SK-N-MC (cell line): ENCODE results near the gene PLPPR4.

Experiments used
- DNase-seq: peaks from one replicate; pipeline ENCODE4 v3.0.0-alpha.2; 2011; ENCODE audit warnings: low read depth, low spot score
- H3K27ac ChIP-seq: fragments of 200-600 bp; sonication (generic); 2 replicates; pipeline ENCODE4 v1.5.1; 2016; ENCODE audit warnings: mixed run types
- H3K36me3 ChIP-seq: fragments of 200-600 bp; sonication (generic); 2 replicates; pipeline ENCODE4 v1.6.1; 2017; ENCODE audit warnings: antibody characterized with exemption, low read length, mixed read lengths; ENCODE audit not compliant: insufficient read depth
- H3K4me3 ChIP-seq: fragments of 200-600 bp; sonication (generic); 2 replicates; pipeline ENCODE4 v1.5.1; 2016
- H3K9ac ChIP-seq: fragments of 200-600 bp; sonication (generic); 2 replicates; pipeline ENCODE4 v1.8.0; 2017; ENCODE audit warnings: mixed run types, mixed read lengths; ENCODE audit not compliant: insufficient read length
- H3K9me3 ChIP-seq: fragments of 200-600 bp; sonication (generic); 2 replicates; pipeline ENCODE4 v1.6.1; 2017; ENCODE audit warnings: low read depth, mild to moderate bottlenecking, antibody characterized with exemption, low read length, moderate library complexity, mixed read lengths
- EZH2 ChIP-seq: fragments of 200-600 bp; sonication (generic); IDR thresholded peaks from one replicate; pipeline ENCODE4 v1.6.1; 2017; ENCODE audit warnings: antibody characterized with exemption
- FOXP2 ChIP-seq: optimal IDR thresholded peaks from 2 replicates; pipeline ENCODE3; 2011; ENCODE audit warnings: mild to moderate bottlenecking, moderate library complexity; ENCODE audit not compliant: insufficient read depth; ENCODE audit errors: extremely low read length, control extremely low read depth
- POLR2AphosphoS5 ChIP-seq: IDR thresholded peaks from 2 replicates; pipeline ENCODE4 v1.6.1; 2012; ENCODE audit warnings: mild to moderate bottlenecking, low read depth, low read length, borderline replicate concordance

Gene PLPPR4

DNA sequence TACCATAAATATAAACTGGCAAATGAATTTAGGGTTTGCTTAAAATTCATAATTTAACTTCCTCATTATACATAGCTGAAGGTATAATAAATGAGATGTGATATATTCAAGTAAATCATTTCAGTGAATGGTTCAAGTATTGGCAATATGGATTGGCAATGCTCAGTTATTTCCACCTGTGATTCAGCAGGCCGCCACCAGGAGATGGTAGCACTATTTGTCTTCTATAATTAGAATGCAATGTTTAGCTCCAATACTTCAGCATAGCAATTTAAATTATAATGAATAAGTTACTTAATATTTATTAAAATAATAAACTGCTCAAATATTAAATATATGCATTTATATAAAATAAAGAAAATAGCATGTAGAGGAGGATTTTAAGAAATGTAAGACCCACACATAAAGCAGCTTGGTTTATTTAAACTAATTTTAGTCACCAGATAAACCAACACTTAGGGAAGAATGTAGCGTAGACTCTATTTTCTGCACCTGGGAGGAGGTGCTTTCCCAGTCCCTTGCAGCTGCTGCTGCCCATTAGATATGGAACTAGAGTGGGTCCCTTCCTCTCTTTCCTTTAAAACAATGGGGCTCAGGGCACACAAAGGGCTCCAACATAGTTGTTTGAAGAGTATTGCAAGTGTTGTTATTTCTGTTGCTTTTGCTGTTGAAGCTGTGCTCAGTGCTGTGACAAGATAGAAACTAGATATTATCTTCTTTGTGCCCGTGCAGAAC lies 62.1 kb downstream of the PLPPR4 start:
- no peak overlapping the region for H3K4me3 ChIP-seq
- no peaks in the 10 kb centered on the region for H3K36me3 ChIP-seq
- no peaks in the 10 kb centered on the region for H3K9me3 ChIP-seq
- no peak overlapping the region for H3K27ac ChIP-seq
- H3K9ac ChIP-seq, result no peak overlapping the region
- TF ChIP-seq EZH2, result no peak
- no peak for TF ChIP-seq FOXP2
- TF ChIP-seq POLR2AphosphoS5, result no peak
- DNase-seq, result no peak

DNA sequence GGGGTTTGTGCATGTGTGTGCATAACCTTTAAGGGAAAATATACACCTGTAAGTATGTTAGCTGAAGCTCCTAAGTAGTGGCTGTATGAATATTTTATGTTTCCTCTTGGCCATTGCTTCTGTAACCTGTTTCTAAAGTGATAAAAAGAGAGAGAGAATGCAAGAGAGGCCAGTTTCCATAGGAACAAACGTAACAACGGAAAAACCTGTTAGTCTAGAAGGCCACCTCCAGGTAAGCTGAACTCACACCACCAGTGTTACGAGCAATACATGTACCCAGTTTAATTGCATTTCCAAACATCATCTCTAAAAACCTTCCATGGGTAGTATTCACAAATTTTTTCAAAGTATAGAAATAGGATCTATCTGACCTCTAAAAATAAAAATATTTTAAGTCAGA lies 63.1 kb downstream of the PLPPR4 start:
- TF ChIP-seq EZH2 (no peak), FOXP2 (no peak), POLR2AphosphoS5 (no peak)

GRCh38 chr1:99328171-99328570 lies 63.9 kb downstream of the PLPPR4 start:
- DNase-seq, result no peak
- Histone ChIP-seq H3K9ac (no peak overlapping the region), H3K27ac (no peak overlapping the region), H3K36me3 (no peaks in the 10 kb centered on the region), H3K9me3 (no peaks in the 10 kb centered on the region), H3K4me3 (no peak overlapping the region)
- TF ChIP-seq FOXP2, result no peak
- no peak for TF ChIP-seq POLR2AphosphoS5
- no peak for TF ChIP-seq EZH2

More for the DNA sequence above, 63.1 kb downstream of the PLPPR4 start:
- no peak overlapping the region for H3K9ac ChIP-seq
- H3K27ac ChIP-seq, result no peak overlapping the region
- no peak overlapping the region for H3K4me3 ChIP-seq
- no peak for DNase-seq
- H3K36me3 ChIP-seq, result no peaks in the 10 kb centered on the region
- no peaks in the 10 kb centered on the region for H3K9me3 ChIP-seq

DNA sequence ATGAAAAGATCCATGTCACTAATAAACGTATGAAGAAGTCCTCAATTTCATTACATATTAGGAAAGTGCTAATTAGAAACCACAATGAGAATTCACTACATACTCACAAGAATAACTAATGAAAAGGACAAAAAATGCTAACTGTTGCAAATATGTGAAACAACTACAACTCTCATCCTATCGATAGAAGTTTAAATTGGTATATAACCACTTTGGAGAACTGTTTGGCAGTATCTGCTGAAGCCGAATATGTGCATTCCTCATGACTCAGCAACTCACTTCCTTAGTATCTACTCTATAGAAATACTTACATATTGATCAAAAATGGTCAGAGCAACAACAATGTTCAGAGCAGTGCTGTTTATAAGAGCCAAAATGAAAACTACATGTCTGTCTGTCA lies 66.8 kb downstream of the PLPPR4 start:
- no peaks in the 10 kb centered on the region for H3K9me3 ChIP-seq
- no peaks in the 10 kb centered on the region for H3K36me3 ChIP-seq
- no peak overlapping the region for H3K9ac ChIP-seq
- no peak for TF ChIP-seq POLR2AphosphoS5
- TF ChIP-seq EZH2, result no peak
- no peak for TF ChIP-seq FOXP2
- DNase-seq, result no peak
- no peak overlapping the region for H3K27ac ChIP-seq
- H3K4me3 ChIP-seq, result no peak overlapping the region

DNA sequence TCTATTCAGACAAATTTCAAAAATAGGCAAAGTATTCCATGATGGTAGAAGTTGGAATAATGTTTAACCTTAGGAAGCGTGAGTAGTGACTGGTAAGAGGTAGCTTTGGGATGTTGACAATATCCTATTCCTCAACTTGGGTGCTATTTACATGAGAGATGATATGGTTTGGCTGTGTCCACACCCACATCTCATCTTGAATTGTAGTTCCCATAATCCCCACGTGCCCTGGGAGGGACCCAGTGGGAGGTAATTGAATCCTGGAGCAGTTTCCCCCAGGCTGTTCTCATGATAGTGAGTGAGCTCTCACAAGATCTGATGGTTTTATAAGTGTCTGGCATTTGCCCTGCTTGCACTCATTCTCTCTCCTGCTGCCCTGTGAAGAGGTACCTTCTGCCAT lies 67.3 kb downstream of the PLPPR4 start:
- TF ChIP-seq POLR2AphosphoS5 (no peak), EZH2 (no peak), FOXP2 (no peak)
- DNase-seq, result no peak
- Histone ChIP-seq H3K9ac (no peak overlapping the region), H3K36me3 (no peaks in the 10 kb centered on the region), H3K4me3 (no peak overlapping the region), H3K27ac (no peak overlapping the region), H3K9me3 (no peaks in the 10 kb centered on the region)

DNA sequence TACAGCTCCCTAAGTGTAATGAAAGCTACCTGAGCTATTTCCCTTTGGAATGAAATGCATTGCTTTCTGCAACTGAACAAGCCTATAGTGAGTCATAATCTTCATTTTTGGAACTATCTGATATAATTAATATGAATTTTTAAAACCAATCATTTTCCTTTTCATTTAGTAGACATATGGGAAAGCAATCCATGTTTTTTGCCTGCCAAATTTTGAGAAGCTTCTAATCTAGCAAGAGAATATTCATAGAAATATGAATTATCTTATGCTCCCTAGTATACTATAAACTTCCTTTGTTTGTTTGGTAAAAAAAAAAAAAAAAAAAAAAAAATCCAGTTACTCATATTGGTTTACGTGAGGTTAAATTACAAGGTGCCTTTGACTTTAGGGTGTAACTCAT lies 68.3 kb downstream of the PLPPR4 start:
- Histone ChIP-seq H3K4me3 (no peak overlapping the region), H3K27ac (no peak overlapping the region), H3K9me3 (no peaks in the 10 kb centered on the region), H3K9ac (no peak overlapping the region), H3K36me3 (no peaks in the 10 kb centered on the region)
- TF ChIP-seq EZH2, result no peak
- no peak for TF ChIP-seq FOXP2
- no peak for TF ChIP-seq POLR2AphosphoS5
- DNase-seq, result no peak

DNA sequence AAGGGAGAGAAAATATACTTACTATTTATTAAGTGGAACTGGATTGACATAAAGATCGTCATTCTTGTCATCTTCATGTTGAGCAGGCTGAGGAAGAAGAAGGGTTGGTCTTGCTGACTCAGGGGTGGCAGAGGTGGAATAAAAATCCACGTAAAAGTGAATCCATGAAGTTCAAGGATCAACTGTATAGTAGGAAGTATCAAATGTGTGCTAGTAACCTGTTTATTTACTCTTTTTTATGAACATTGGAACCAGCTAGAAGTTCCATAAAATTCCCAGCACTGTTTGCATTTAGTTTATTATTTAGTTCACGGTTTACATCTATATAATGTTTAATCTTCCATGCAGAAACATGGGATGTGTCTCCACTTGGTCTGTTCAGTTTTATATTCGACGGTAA lies 70.7 kb downstream of the PLPPR4 start:
- H3K36me3 ChIP-seq, result no peaks in the 10 kb centered on the region
- no peak overlapping the region for H3K9ac ChIP-seq
- no peaks in the 10 kb centered on the region for H3K9me3 ChIP-seq
- H3K4me3 ChIP-seq, result no peak overlapping the region
- TF ChIP-seq FOXP2, result no peak
- no peak for DNase-seq
- H3K27ac ChIP-seq, result no peak overlapping the region

DNA sequence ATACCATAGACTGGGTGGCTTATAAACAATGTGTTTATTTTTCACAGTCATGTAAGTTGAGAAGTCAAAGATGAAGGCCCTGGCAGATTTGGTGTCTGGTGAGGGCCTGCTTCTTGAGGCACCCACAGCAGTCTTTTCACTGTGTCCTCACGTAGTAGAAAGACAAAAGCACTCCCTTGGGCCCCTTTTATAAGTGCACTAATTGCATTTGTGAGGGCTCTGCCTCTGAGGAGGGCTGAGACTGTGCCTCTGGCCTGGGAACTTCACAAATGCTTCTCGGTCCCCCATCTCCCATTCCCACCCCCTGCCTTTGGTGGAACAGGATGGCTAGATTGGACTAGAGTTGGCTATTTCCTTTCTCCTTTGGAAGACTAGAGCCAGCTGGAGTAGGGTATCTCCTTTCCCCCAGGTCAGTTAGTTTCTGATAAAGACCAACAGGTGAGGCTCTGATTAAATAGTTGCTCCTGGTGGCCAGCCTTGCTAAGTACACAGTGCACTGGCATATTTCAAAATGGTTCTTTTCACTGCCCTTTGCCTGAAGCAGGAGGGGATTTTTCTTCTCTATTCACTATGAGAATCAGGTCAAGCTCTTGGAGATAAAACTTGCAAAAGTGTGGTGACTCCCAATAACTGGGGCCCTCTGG lies 82.9 kb downstream of the PLPPR4 start:
- no peak for TF ChIP-seq POLR2AphosphoS5
- TF ChIP-seq FOXP2, result no peak
- no peak for TF ChIP-seq EZH2
- DNase-seq, result no peak
- no peak overlapping the region for H3K9ac ChIP-seq
- H3K4me3 ChIP-seq, result no peak overlapping the region
- no peaks in the 10 kb centered on the region for H3K36me3 ChIP-seq
- H3K9me3 ChIP-seq, result no peaks in the 10 kb centered on the region
- H3K27ac ChIP-seq, result no peak overlapping the region

- H3K4me3 ChIP-seq, result no peak overlapping the region
- no peak overlapping the region for H3K9ac ChIP-seq
- H3K9me3 ChIP-seq, result no peaks in the 10 kb centered on the region
- no peak overlapping the region for H3K27ac ChIP-seq
- H3K36me3 ChIP-seq, result no peaks in the 10 kb centered on the region
- DNase-seq, result no peak
- no peak for TF ChIP-seq POLR2AphosphoS5
- TF ChIP-seq EZH2, result no peak
- no peak for TF ChIP-seq FOXP2
These were observed 84.3 kb downstream of the PLPPR4 start for GRCh38 chr1:99348397-99349132.

DNA sequence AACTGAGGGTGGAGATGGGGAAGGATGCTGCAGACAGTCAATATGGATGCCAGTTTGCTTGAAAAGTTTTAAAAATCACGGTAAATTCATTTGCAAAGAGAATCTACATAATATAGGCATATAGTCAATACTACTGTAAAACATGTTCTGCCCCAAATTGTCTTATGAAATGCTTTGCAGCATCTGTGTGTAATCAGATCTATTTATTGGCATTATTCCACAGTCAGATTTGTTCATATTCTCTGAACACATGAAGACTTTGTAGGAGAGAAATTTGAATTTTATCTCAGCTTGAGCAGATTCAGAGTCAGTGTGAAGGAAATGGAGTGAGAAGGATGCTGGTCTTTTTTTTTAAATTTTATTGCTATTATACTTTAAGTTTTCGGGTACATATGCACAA lies 88.5 kb downstream of the PLPPR4 start:
- no peak overlapping the region for H3K4me3 ChIP-seq
- no peaks in the 10 kb centered on the region for H3K36me3 ChIP-seq
- no peak for DNase-seq
- H3K9ac ChIP-seq, result no peak overlapping the region
- TF ChIP-seq POLR2AphosphoS5, result no peak
- no peak for TF ChIP-seq FOXP2
- no peak for TF ChIP-seq EZH2
- H3K27ac ChIP-seq, result no peak overlapping the region
- no peaks in the 10 kb centered on the region for H3K9me3 ChIP-seq
